ENCODE measurements around the gene C17orf107. TPM values are rescaled to one million over a fixed set of nuclear protein-coding genes. Genes with fewer than 3 reads are reported as not detected.
A peak's percentile ranks its signal among the peaks of the same experiment; 100 is the strongest.
"Not testable (repeated sequence)": the region's sequence is repeated elsewhere in the genome, so short reads cannot be mapped to it uniquely, and the experiment has no call there.

The C17orf107 gene
- total RNA-seq: 0.68 and 1.1 TPM in 2 replicates

- DNase-seq: peak; percentile 78
Measured at GRCh38 chr17:4899341-4900230, at the start of gene C17orf107. Gene C17orf107, plus strand, starts transcription at chr17:4899536. Its CDS starts 227 bp downstream, at chr17:4899763.

- peak; percentile 15 for DNase-seq
Measured at GRCh38 chr17:4850246-4850645, 49.1 kb upstream of the C17orf107 start.

GRCh38 chr17:4851084-4851483 is 48.3 kb upstream of the C17orf107 start:
- no peak for DNase-seq

- DNase-seq: peak; percentile 78
Measured at GRCh38 chr17:4852567-4853207, 46.6 kb upstream of the C17orf107 start.

- DNase-seq: no peak
Measured at GRCh38 chr17:4853208-4853671, 46.1 kb upstream of the C17orf107 start.

- peak; percentile 37 for DNase-seq
Measured at GRCh38 chr17:4854111-4854681, 45.1 kb upstream of the C17orf107 start.

GRCh38 chr17:4856271-4856936 is 42.9 kb upstream of the C17orf107 start:
- peak; percentile 15 for DNase-seq

- no peak for DNase-seq
Measured at GRCh38 chr17:4856937-4857314, 42.4 kb upstream of the C17orf107 start.

GRCh38 chr17:4857347-4857746 is 42.0 kb upstream of the C17orf107 start:
- not testable (repeated sequence) for DNase-seq

GRCh38 chr17:4858068-4858881 is 41.1 kb upstream of the C17orf107 start:
- peak; percentile 86 for DNase-seq

GRCh38 chr17:4858882-4859260 is 40.5 kb upstream of the C17orf107 start:
- peak; percentile 66 for DNase-seq

GRCh38 chr17:4859816-4860625 is 39.3 kb upstream of the C17orf107 start:
- DNase-seq: peak; percentile 28

- no peak for DNase-seq
Measured at GRCh38 chr17:4860651-4861050, 38.7 kb upstream of the C17orf107 start.

- DNase-seq: no peak
Measured at GRCh38 chr17:4861052-4861451, 38.3 kb upstream of the C17orf107 start.

GRCh38 chr17:4862720-4863119 is 36.6 kb upstream of the C17orf107 start:
- no peak for DNase-seq

GRCh38 chr17:4863321-4863720 is 36.0 kb upstream of the C17orf107 start:
- peak; percentile 23 for DNase-seq

- DNase-seq: not testable (repeated sequence)
Measured at GRCh38 chr17:4867535-4867934, 31.8 kb upstream of the C17orf107 start.

GRCh38 chr17:4869058-4869998 is 30.0 kb upstream of the C17orf107 start:
- not testable (repeated sequence) for DNase-seq

GRCh38 chr17:4870855-4871254 is 28.5 kb upstream of the C17orf107 start:
- no peak for DNase-seq

GRCh38 chr17:4872786-4873185 is 26.6 kb upstream of the C17orf107 start:
- DNase-seq: peak; percentile 71

Data from dermis blood vessel endothelial cell (primary cell).